ENCODE data around the gene LCE2A. TPM values are rescaled to one million over a fixed set of nuclear protein-coding genes. Genes with fewer than 3 reads are reported as not detected.
"Not testable (repeated sequence)": the region's sequence is repeated elsewhere in the genome, so short reads cannot be mapped to it uniquely, and the experiment has no call there.

The LCE2A gene
- total RNA-seq, 1 donor from 2014 or later = not detected

DNA sequence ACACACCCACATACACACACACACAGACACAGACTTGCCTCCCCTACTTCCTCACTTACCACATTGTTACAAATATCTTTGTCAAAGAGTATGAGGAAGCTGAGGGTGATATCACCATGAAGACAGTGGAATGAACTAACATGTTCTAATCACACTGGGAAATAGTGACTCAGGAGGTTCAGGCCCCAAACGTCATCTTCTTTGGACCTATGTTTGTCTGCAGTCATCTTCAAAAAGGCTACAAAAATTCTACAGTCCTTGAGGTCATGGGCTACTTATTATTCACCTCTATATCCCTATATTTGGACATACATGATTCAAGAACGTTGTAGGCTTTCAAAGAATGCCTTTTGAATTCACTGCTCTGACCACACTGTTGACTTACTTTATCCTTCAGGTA lies 25.1 kb upstream of the LCE2A start:
- TF ChIP-seq EZH2 (IDR thresholded peaks at IDR 0.05) = no peak
- no peaks in the 10 kb centered on the region for H3F3A ChIP-seq (ENCODE audit: low read depth)
- peaks cover 24% of the 10 kb centered on the region for H3K9me3 Mint-ChIP-seq
- no peaks in the 10 kb centered on the region for H3K4me1 Mint-ChIP-seq
- no peak overlapping the region for H3K27ac ChIP-seq
- no peak overlapping the region for H3K27ac Mint-ChIP-seq
- H3K9ac ChIP-seq = no peak overlapping the region
- H3K4me3 ChIP-seq = no peak overlapping the region
- H3K4me2 ChIP-seq = no peak overlapping the region
- no peaks in the 10 kb centered on the region for H3K36me3 ChIP-seq
- no peaks in the 10 kb centered on the region for H3K27me3 ChIP-seq
- no peaks in the 10 kb centered on the region for H3K36me3 Mint-ChIP-seq
- H3K27me3 Mint-ChIP-seq (ENCODE audit: insufficient read depth, low read depth) = peaks cover 8% of the 10 kb centered on the region
- H3K79me2 ChIP-seq (ENCODE audit: low read depth) = no peaks in the 10 kb centered on the region
- no peaks in the 10 kb centered on the region for H4K20me1 ChIP-seq (ENCODE audit: low read depth)
- H2AFZ ChIP-seq (replicated peaks) = no peak overlapping the region
- DNase-seq (ENCODE audit: low spot score) = no peak
- H3K4me1 ChIP-seq = no peaks in the 10 kb centered on the region
- peaks cover 35% of the 10 kb centered on the region for H3K9me3 ChIP-seq (ENCODE audit: low read depth)
- no peak overlapping the region for H3K4me3 Mint-ChIP-seq

GRCh38 chr1:152674983-152675382 lies 23.2 kb upstream of the LCE2A start, which contains the start of gene LCE2C:
TSS of gene LCE2C (plus strand) at chr1:152675279. CDS start at chr1:152676016, 737 bp downstream.
- peaks cover 25% of the 10 kb centered on the region for H3K9me3 ChIP-seq (ENCODE audit: low read depth)
- H3K27ac Mint-ChIP-seq; H4K20me1 ChIP-seq (ENCODE audit: low read depth); H3K79me2 ChIP-seq (ENCODE audit: low read depth); H3K4me2 ChIP-seq; H2AFZ ChIP-seq (replicated peaks); H3K9ac ChIP-seq; DNase-seq (ENCODE audit: low spot score); H3K27me3 ChIP-seq; H3K27ac ChIP-seq; H3K36me3 Mint-ChIP-seq; H3K4me1 Mint-ChIP-seq; H3K4me3 ChIP-seq; H3K27me3 Mint-ChIP-seq (ENCODE audit: insufficient read depth, low read depth); H3K4me3 Mint-ChIP-seq; H3F3A ChIP-seq (ENCODE audit: low read depth); H3K36me3 ChIP-seq; H3K4me1 ChIP-seq: not testable (repeated sequence)
- H3K9me3 Mint-ChIP-seq = peaks cover 23% of the 10 kb centered on the region

DNA sequence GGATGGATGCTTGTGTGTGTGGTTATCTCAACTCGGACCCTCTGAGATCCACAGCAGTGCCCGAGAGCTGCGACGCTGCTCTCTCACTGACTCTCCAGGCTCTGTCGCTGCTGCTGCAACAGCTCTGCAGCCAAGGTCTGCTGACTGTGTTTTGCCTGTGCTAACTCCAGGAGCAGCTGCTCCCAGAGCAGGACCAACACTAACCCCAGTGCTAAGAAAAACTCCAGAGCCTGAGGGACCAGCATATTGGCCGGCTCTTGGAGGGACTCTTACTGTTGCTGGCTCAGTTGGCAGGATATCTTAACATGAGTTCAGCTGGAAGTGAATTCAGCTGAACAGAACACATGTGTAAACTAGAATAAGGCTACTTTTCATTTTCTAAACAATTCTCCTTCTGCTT lies 18.7 kb upstream of the LCE2A start:
- Mint-ChIP-seq H3K27ac (no peak overlapping the region), H3K4me1 (no peaks in the 10 kb centered on the region), H3K9me3 (peaks cover 24% of the 10 kb centered on the region), H3K4me3 (no peak overlapping the region), H3K27me3 (ENCODE audit: insufficient read depth, low read depth) (peaks cover 6% of the 10 kb centered on the region), H3K36me3 (no peaks in the 10 kb centered on the region)
- Histone ChIP-seq H3K9ac (no peak overlapping the region), H3K27me3 (no peaks in the 10 kb centered on the region), H3K79me2 (ENCODE audit: low read depth) (no peaks in the 10 kb centered on the region), H3K36me3 (no peaks in the 10 kb centered on the region), H4K20me1 (ENCODE audit: low read depth) (no peaks in the 10 kb centered on the region), H3K4me1 (no peaks in the 10 kb centered on the region), H2AFZ (replicated peaks) (no peak overlapping the region), H3F3A (ENCODE audit: low read depth) (no peaks in the 10 kb centered on the region), H3K27ac (no peak overlapping the region), H3K4me3 (no peak overlapping the region), H3K4me2 (no peak overlapping the region), H3K9me3 (ENCODE audit: low read depth) (peaks cover 5% of the 10 kb centered on the region)
- TF ChIP-seq EZH2phosphoT487 (IDR thresholded peaks at IDR 0.05) = no peak
- TF ChIP-seq CTCF (IDR thresholded peaks at IDR 0.05) = no peak
- TF ChIP-seq EZH2 (IDR thresholded peaks at IDR 0.05) = no peak
- DNase-seq (ENCODE audit: low spot score) = no peak

DNA sequence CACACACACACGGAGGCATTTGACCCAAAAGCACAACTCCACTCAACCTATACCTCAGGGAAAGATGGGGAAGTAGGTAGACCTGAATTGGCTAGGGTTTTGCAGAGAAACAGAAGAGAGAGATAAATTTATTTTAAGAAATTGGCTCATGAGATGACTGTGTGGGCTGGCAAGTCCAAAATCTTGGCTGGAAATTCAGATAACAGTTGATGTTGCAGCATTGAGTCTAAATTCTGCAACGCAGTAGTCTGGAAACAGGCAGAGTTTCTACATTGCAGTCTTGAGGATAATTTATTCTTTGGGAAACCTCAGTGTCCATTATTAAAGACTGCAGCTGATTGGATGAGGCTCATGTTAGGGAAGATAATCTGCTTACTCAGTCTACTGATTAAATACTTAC lies 16.5 kb upstream of the LCE2A start:
- H4K20me1 ChIP-seq (ENCODE audit: low read depth) = no peaks in the 10 kb centered on the region
- H3K79me2 ChIP-seq (ENCODE audit: low read depth) = no peaks in the 10 kb centered on the region
- H3K4me1 ChIP-seq = no peaks in the 10 kb centered on the region
- H2AFZ ChIP-seq (replicated peaks) = no peak overlapping the region
- no peak overlapping the region for H3K4me3 ChIP-seq
- no peak overlapping the region for H3K9ac ChIP-seq
- Mint-ChIP-seq H3K9me3 (peaks cover 23% of the 10 kb centered on the region), H3K27me3 (ENCODE audit: insufficient read depth, low read depth) (peaks cover 4% of the 10 kb centered on the region), H3K36me3 (no peaks in the 10 kb centered on the region), H3K4me1 (no peaks in the 10 kb centered on the region), H3K4me3 (no peak overlapping the region), H3K27ac (no peak overlapping the region)
- H3K36me3 ChIP-seq = no peaks in the 10 kb centered on the region
- DNase-seq (ENCODE audit: low spot score) = no peak
- H3K27me3 ChIP-seq = no peaks in the 10 kb centered on the region
- peaks cover 5% of the 10 kb centered on the region for H3K9me3 ChIP-seq (ENCODE audit: low read depth)
- H3K27ac ChIP-seq = no peak overlapping the region
- no peaks in the 10 kb centered on the region for H3F3A ChIP-seq (ENCODE audit: low read depth)
- no peak overlapping the region for H3K4me2 ChIP-seq
- TF ChIP-seq EZH2 (IDR thresholded peaks at IDR 0.05) (no peak), CTCF (IDR thresholded peaks at IDR 0.05) (no peak), EZH2phosphoT487 (IDR thresholded peaks at IDR 0.05) (no peak)

Data from neural progenitor cell (in vitro differentiated cells).